T-helper 22 cell (primary cell): ENCODE measurements around the gene FGFR2.

ENCODE experiments used
- DNase-seq: peaks from one replicate; pipeline ENCODE4 v3.0.0-alpha.2; 2020; ENCODE audit warnings: low read depth

The FGFR2 gene

GRCh38 chr10:121493521-121493920 lies 104.7 kb downstream of the FGFR2 start:
- no peak for DNase-seq

GRCh38 chr10:121490871-121491519 lies 107.2 kb downstream of the FGFR2 start:
- DNase-seq, result no peak

GRCh38 chr10:121485436-121486139 lies 112.7 kb downstream of the FGFR2 start:
- DNase-seq, result no peak

- no peak for DNase-seq
These were observed 113.4 kb downstream of the FGFR2 start for GRCh38 chr10:121484816-121485215.

- DNase-seq, result no peak
These were observed 113.8 kb downstream of the FGFR2 start for GRCh38 chr10:121484401-121484800.

- DNase-seq, result no peak
These were observed 117.1 kb downstream of the FGFR2 start for GRCh38 chr10:121481180-121481579.

GRCh38 chr10:121478556-121478955 lies 119.7 kb downstream of the FGFR2 start:
- no peak for DNase-seq

GRCh38 chr10:121469797-121470606 lies 128.2 kb downstream of the FGFR2 start:
- no peak for DNase-seq

GRCh38 chr10:121468726-121469125 lies 129.5 kb downstream of the FGFR2 start:
- DNase-seq, result no peak

GRCh38 chr10:121466424-121466823 lies 131.8 kb downstream of the FGFR2 start:
- DNase-seq, result no peak

- DNase-seq, result no peak
These were observed 133.0 kb downstream of the FGFR2 start for GRCh38 chr10:121465215-121465614.

GRCh38 chr10:121464517-121464916 lies 133.7 kb downstream of the FGFR2 start:
- DNase-seq, result no peak

GRCh38 chr10:121462955-121463354 lies 135.3 kb downstream of the FGFR2 start:
- no peak for DNase-seq

- DNase-seq, result no peak
These were observed 136.0 kb downstream of the FGFR2 start for GRCh38 chr10:121462281-121462680.

GRCh38 chr10:121461307-121461706 lies 136.9 kb downstream of the FGFR2 start:
- no peak for DNase-seq

- DNase-seq, result no peak
These were observed 137.5 kb downstream of the FGFR2 start for GRCh38 chr10:121460733-121461132.

- DNase-seq, result no peak
These were observed 138.4 kb downstream of the FGFR2 start for GRCh38 chr10:121459622-121460453.

- no peak for DNase-seq
These were observed 139.0 kb downstream of the FGFR2 start for GRCh38 chr10:121459279-121459621.

GRCh38 chr10:121457729-121458128 lies 140.5 kb downstream of the FGFR2 start:
- no peak for DNase-seq

GRCh38 chr10:121455377-121455776 lies 142.9 kb downstream of the FGFR2 start:
- no peak for DNase-seq

GRCh38 chr10:121454781-121455180 lies 143.5 kb downstream of the FGFR2 start:
- no peak for DNase-seq

- DNase-seq, result no peak
These were observed 145.1 kb downstream of the FGFR2 start for GRCh38 chr10:121453160-121453559.
